Neural cell (in vitro differentiated cells): ENCODE data around the gene MBTD1.

Source experiments
- CTCF ChIP-seq: fragments of 450-650 bp; IDR thresholded peaks from 2 replicates; pipeline ENCODE4 v1.5.1; 2014; ENCODE audit warnings: antibody characterized with exemption, mild to moderate bottlenecking, moderate library complexity; ENCODE audit not compliant: poor library complexity, severe bottlenecking
- MXI1 ChIP-seq: fragments of 450-650 bp; conservative IDR thresholded peaks from 2 replicates; pipeline ENCODE4 v1.6.1; 2014; ENCODE audit warnings: antibody characterized with exemption, mild to moderate bottlenecking; ENCODE audit not compliant: poor library complexity, severe bottlenecking

GRCh38 chr17:51269991-51270390, 10.1 kb upstream of the MBTD1 start:
- TF ChIP-seq CTCF (no peak), MXI1 (no peak)
